GM23338 (cell line): Measurements from ENCODE around the gene PTCD3. TPM values are rescaled to one million over a fixed set of nuclear protein-coding genes. Genes with fewer than 3 reads are reported as not detected.
A peak's percentile ranks its signal among the peaks of the same experiment; 100 is the strongest.

Source experiments
- ATAC-seq: fragments of 200-7000 bp; cut with Tn5 transposase; 3 replicates; pipeline ENCODE4 v1.9.1; 2020
- DNase-seq: peaks from one replicate; pipeline ENCODE4 v3.0.0-alpha.2; 2015; ENCODE audit warnings: low spot score
- H2AFZ ChIP-seq: fragments of 200-600 bp; sonication (generic); 2 replicates; pipeline ENCODE4 v1.8.0; 2016; ENCODE audit warnings: antibody characterized with exemption, mild to moderate bottlenecking, moderate library complexity
- H3F3A ChIP-seq: fragments of 200-600 bp; sonication (generic); replicated peaks from 2 replicates; pipeline ENCODE4 v1.8.0; 2017; ENCODE audit warnings: antibody characterized with exemption, mixed run types, low read depth
- H3K27ac ChIP-seq: fragments of 200-600 bp; sonication (generic); 2 replicates; pipeline ENCODE4 v1.6.1; 2016; ENCODE audit warnings: low read depth
- H3K27me3 ChIP-seq: fragments of 200-600 bp; sonication (generic); 2 replicates; pipeline ENCODE4 v1.8.0; 2016; ENCODE audit warnings: mild to moderate bottlenecking, mixed run types, moderate library complexity; ENCODE audit not compliant: insufficient read depth
- H3K36me3 ChIP-seq: fragments of 200-600 bp; sonication (generic); 2 replicates; pipeline ENCODE4 v1.8.0; 2016; ENCODE audit warnings: mild to moderate bottlenecking; ENCODE audit not compliant: insufficient read depth
- H3K4me1 ChIP-seq: fragments of 200-600 bp; sonication (generic); 2 replicates; pipeline ENCODE4 v1.8.0; 2016; ENCODE audit warnings: mild to moderate bottlenecking, moderate library complexity; ENCODE audit not compliant: insufficient read depth
- H3K4me2 ChIP-seq: fragments of 200-600 bp; sonication (generic); 2 replicates; pipeline ENCODE4 v1.7.1; 2017; ENCODE audit warnings: mixed run types
- H3K4me3 ChIP-seq: fragments of 200-600 bp; sonication (generic); 2 replicates; pipeline ENCODE4 v1.6.1; 2016; ENCODE audit warnings: mixed run types
- H3K79me2 ChIP-seq: fragments of 200-600 bp; sonication (generic); replicated peaks from 2 replicates; pipeline ENCODE4 v1.8.0; 2017; ENCODE audit warnings: mild to moderate bottlenecking; ENCODE audit not compliant: insufficient read depth
- H3K9me2 ChIP-seq: fragments of 200-600 bp; sonication (generic); 2 replicates; pipeline ENCODE4 v1.8.0; 2017; ENCODE audit not compliant: insufficient read depth
- H4K20me1 ChIP-seq: fragments of 200-600 bp; sonication (generic); replicated peaks from 2 replicates; pipeline ENCODE4 v1.8.0; 2017; ENCODE audit warnings: mild to moderate bottlenecking; ENCODE audit not compliant: insufficient read depth
- H3K27ac Mint-ChIP-seq: 2 replicates; pipeline ENCODE4 v1.8.0; 2020; ENCODE audit warnings: inconsistent platforms, mild to moderate bottlenecking, moderate library complexity, mixed read lengths
- H3K27me3 Mint-ChIP-seq: 3 replicates; pipeline ENCODE4 v1.8.0; 2022; ENCODE audit warnings: low read depth, mild to moderate bottlenecking, moderate library complexity, mixed read lengths, inconsistent platforms; ENCODE audit not compliant: insufficient read depth, poor library complexity
- H3K36me3 Mint-ChIP-seq: 3 replicates; pipeline ENCODE4 v1.8.0; 2021; ENCODE audit warnings: low read depth, mild to moderate bottlenecking, inconsistent platforms, moderate library complexity, mixed read lengths
- H3K4me1 Mint-ChIP-seq: 3 replicates; pipeline ENCODE4 v1.8.0; 2020; ENCODE audit warnings: mild to moderate bottlenecking, inconsistent platforms, mixed read lengths
- H3K4me3 Mint-ChIP-seq: 3 replicates; pipeline ENCODE4 v1.8.0; 2021; ENCODE audit warnings: moderate library complexity, mild to moderate bottlenecking, inconsistent platforms, mixed read lengths
- H3K9me3 Mint-ChIP-seq: 3 replicates; pipeline ENCODE4 v1.8.0; 2020; ENCODE audit warnings: moderate library complexity, mild to moderate bottlenecking, inconsistent platforms, mixed read lengths
- CREB1 ChIP-seq: fragments of 250-450 bp; sonication (Bioruptor Pico); IDR thresholded peaks from 2 replicates; pipeline ENCODE4 v1.5.0; 2020; ENCODE audit warnings: low read depth, mild to moderate bottlenecking, moderate library complexity
- EZH2 ChIP-seq: fragments of 200-600 bp; sonication (generic); IDR thresholded peaks from one replicate; pipeline ENCODE4 v1.8.0; 2017; ENCODE audit warnings: antibody characterized with exemption, mild to moderate bottlenecking, low read depth; ENCODE audit not compliant: unreplicated experiment
- EZH2phosphoT487 ChIP-seq: fragments of 200-600 bp; sonication (generic); IDR thresholded peaks from one replicate; pipeline ENCODE4 v1.8.1; 2018; ENCODE audit warnings: antibody characterized with exemption; ENCODE audit not compliant: unreplicated experiment
- NANOG ChIP-seq: IDR thresholded peaks from 2 replicates; pipeline ENCODE4 v1.6.1; 2016; ENCODE audit warnings: antibody characterized with exemption, borderline replicate concordance
- POLR2AphosphoS5 ChIP-seq: IDR thresholded peaks from 2 replicates; pipeline ENCODE4 v1.6.1; 2016; ENCODE audit warnings: antibody characterized with exemption, low read depth
- STAT1 ChIP-seq: IDR thresholded peaks from one replicate; pipeline ENCODE4 v1.6.1; 2016; ENCODE audit warnings: antibody characterized with exemption; ENCODE audit not compliant: unreplicated experiment
- ZNF114 ChIP-seq: fragments of 250-450 bp; sonication (Bioruptor Pico); IDR thresholded peaks from 2 replicates; pipeline ENCODE4 v1.5.0; 2020; ENCODE audit warnings: mild to moderate bottlenecking, moderate library complexity
- ZNF331 ChIP-seq: fragments of 250-450 bp; sonication (Bioruptor Pico); IDR thresholded peaks from 2 replicates; pipeline ENCODE4 v1.5.0; 2020; ENCODE audit warnings: low read depth, mild to moderate bottlenecking, moderate library complexity
- ZNF462 ChIP-seq: fragments of 250-450 bp; sonication (Bioruptor Pico); IDR thresholded peaks from 2 replicates; pipeline ENCODE4 v1.5.0; 2020; ENCODE audit warnings: mild to moderate bottlenecking, moderate library complexity
- polyA plus RNA-seq: library from polyadenylated mRNA; unstranded; fragments of >200 nt; fragmentation: Nextera tagmentation; extraction: Ambion mirVana; gene quantifications from 2 replicates; pipeline ENCODE4 v1.2.1, GENCODE V29; 2016
- total RNA-seq: library from RNA; depleted of rRNA; stranded (reverse); fragments of >200 nt; shearing (Covaris generic); gene quantifications from 2 replicates; pipeline ENCODE4 v1.2.3, GENCODE V29; 2014
- TF ChIP-seq, protein P1 (sequence below): IDR thresholded peaks from 2 replicates; pipeline ENCODE4 v1.6.1; 2016; ENCODE audit warnings: antibody characterized with exemption
- TF ChIP-seq, protein P2 (sequence below): IDR thresholded peaks from one replicate; pipeline ENCODE4 v1.6.1; 2018; ENCODE audit warnings: antibody characterized with exemption; ENCODE audit not compliant: unreplicated experiment

The PTCD3 gene
- total and polyA plus RNA-seq, 2 experiments from 2014 or later: 140 to 223 TPM

DNA sequence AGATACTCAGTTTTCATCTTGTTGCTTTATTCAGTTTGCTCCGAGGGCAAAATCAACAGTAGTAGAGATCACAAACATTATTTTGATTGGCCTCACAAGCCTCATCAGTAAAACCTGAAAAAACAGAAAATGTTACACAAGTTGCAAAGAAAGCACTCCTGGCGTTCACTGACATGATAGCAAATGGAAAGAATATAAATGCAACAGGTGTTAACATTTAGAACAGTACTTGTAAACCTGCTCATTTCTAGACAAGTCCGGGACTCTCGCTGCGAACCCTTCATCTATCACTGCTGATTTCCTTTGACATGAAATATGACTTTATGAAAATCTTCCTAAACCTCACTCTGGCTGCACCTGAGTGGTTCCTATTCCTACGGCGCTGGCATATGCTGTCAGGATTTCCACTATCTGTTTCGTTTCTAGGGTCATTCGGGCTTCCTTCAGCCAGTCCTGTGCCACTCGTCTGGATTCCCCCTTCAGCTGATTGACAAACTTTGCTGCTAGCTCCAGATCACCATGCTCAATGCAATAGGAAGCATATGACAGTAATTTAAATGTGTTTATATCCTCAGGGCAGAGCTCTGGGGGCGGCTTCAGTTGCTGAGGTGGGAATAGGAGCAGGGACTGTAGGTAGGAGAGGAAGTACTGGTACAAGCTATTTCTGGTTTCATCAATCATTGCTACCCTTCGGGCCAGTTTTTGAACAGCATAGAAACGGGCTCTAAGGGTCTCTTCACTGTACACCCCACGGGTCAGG lies 38.1 kb downstream of the PTCD3 start:
- Histone ChIP-seq H3K4me3 (no peak overlapping the region), H3K36me3 (peaks cover 43% of the 10 kb centered on the region), H3K4me2 (no peak overlapping the region), H2AFZ (no peak overlapping the region), H3K4me1 (no peaks in the 10 kb centered on the region), H3K79me2 (no peaks in the 10 kb centered on the region), H3F3A (peaks cover 9% of the 10 kb centered on the region; the same call in 1 of the 2 replicates), H3K9me2 (no peaks in the 10 kb centered on the region), H3K27ac (peak overlapping the region; percentile 50; the same call in 1 of the 2 replicates), H4K20me1 (peaks cover 28% of the 10 kb centered on the region), H3K27me3 (no peaks in the 10 kb centered on the region)
- DNase-seq: no peak
- TF ChIP-seq, protein P1, sequence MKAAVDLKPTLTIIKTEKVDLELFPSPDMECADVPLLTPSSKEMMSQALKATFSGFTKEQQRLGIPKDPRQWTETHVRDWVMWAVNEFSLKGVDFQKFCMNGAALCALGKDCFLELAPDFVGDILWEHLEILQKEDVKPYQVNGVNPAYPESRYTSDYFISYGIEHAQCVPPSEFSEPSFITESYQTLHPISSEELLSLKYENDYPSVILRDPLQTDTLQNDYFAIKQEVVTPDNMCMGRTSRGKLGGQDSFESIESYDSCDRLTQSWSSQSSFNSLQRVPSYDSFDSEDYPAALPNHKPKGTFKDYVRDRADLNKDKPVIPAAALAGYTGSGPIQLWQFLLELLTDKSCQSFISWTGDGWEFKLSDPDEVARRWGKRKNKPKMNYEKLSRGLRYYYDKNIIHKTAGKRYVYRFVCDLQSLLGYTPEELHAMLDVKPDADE: no peak
- TF ChIP-seq, protein P2, sequence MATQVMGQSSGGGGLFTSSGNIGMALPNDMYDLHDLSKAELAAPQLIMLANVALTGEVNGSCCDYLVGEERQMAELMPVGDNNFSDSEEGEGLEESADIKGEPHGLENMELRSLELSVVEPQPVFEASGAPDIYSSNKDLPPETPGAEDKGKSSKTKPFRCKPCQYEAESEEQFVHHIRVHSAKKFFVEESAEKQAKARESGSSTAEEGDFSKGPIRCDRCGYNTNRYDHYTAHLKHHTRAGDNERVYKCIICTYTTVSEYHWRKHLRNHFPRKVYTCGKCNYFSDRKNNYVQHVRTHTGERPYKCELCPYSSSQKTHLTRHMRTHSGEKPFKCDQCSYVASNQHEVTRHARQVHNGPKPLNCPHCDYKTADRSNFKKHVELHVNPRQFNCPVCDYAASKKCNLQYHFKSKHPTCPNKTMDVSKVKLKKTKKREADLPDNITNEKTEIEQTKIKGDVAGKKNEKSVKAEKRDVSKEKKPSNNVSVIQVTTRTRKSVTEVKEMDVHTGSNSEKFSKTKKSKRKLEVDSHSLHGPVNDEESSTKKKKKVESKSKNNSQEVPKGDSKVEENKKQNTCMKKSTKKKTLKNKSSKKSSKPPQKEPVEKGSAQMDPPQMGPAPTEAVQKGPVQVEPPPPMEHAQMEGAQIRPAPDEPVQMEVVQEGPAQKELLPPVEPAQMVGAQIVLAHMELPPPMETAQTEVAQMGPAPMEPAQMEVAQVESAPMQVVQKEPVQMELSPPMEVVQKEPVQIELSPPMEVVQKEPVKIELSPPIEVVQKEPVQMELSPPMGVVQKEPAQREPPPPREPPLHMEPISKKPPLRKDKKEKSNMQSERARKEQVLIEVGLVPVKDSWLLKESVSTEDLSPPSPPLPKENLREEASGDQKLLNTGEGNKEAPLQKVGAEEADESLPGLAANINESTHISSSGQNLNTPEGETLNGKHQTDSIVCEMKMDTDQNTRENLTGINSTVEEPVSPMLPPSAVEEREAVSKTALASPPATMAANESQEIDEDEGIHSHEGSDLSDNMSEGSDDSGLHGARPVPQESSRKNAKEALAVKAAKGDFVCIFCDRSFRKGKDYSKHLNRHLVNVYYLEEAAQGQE: no peak
- TF ChIP-seq ZNF331 (CRISPR knock-in tag): no peak
- no peak overlapping the region for H3K27ac Mint-ChIP-seq
- peaks cover 13% of the 10 kb centered on the region for H3K27me3 Mint-ChIP-seq
- no peak overlapping the region for H3K4me3 Mint-ChIP-seq
- H3K36me3 Mint-ChIP-seq: peaks cover 75% of the 10 kb centered on the region
- H3K9me3 Mint-ChIP-seq: no peaks in the 10 kb centered on the region
- ATAC-seq: no peak
- no peaks in the 10 kb centered on the region for H3K4me1 Mint-ChIP-seq

- peaks cover 11% of the 10 kb centered on the region for H3K27me3 Mint-ChIP-seq
- Histone ChIP-seq H3K9me2 (no peaks in the 10 kb centered on the region), H3K27me3 (no peaks in the 10 kb centered on the region), H3K36me3 (peaks cover 50% of the 10 kb centered on the region), H2AFZ (no peak overlapping the region), H3K4me2 (no peak overlapping the region), H3K4me3 (no peak overlapping the region), H3K4me1 (no peaks in the 10 kb centered on the region), H3K27ac (no peak overlapping the region), H4K20me1 (peaks cover 20% of the 10 kb centered on the region), H3K79me2 (no peaks in the 10 kb centered on the region), H3F3A (0 out of 2 replicates have a peak, but pooled peaks cover 4% of the 10 kb centered on the region)
- ATAC-seq (no peak), DNase-seq (no peak)
- no peak overlapping the region for H3K4me3 Mint-ChIP-seq
- no peak overlapping the region for H3K27ac Mint-ChIP-seq
- H3K9me3 Mint-ChIP-seq: no peaks in the 10 kb centered on the region
- H3K4me1 Mint-ChIP-seq: no peaks in the 10 kb centered on the region
- H3K36me3 Mint-ChIP-seq: peaks cover 80% of the 10 kb centered on the region
- TF ChIP-seq EZH2 (no peak), ZNF114 (CRISPR knock-in tag) (no peak), STAT1 (no peak), CREB1 (CRISPR knock-in tag) (no peak), POLR2AphosphoS5 (no peak), ZNF462 (CRISPR knock-in tag) (no peak), EZH2phosphoT487 (no peak), NANOG (no peak)
Measured at GRCh38 chr2:86147793-86148192, 41.8 kb downstream of the PTCD3 start.
